Gastroesophageal sphincter (tissue), 4 donors: Measurements from ENCODE around the gene GALNT9. TPM values are rescaled to one million over a fixed set of nuclear protein-coding genes. Genes with fewer than 3 reads are reported as not detected.

ENCODE experiments used
- ATAC-seq: fragments of 150-250 bp; one replicate; pipeline ENCODE4 v1.9.1; 2016; ENCODE audit warnings: mild to moderate bottlenecking, moderate library complexity
- H3K27ac ChIP-seq, 4 donors: fragments of 200-600 bp; sonication (generic) in 3 of 4; 1 replicate in 3 of 4; 2 replicates in 1 of 4; pipeline ENCODE4 v1.5.1; 2016 to 2019
- H3K27me3 ChIP-seq: fragments of 200-600 bp; sonication (generic); one replicate; pipeline ENCODE4 v1.5.1; 2019
- H3K36me3 ChIP-seq, 2 donors: fragments of 200-600 bp; sonication (generic); one replicate each; pipeline ENCODE4 v1.5.1; 2019; ENCODE audit warnings: control low read depth in 1 of 2
- H3K4me1 ChIP-seq, 3 donors: fragments of 200-600 bp; sonication (generic); 1 replicate in 2 of 3; 2 replicates in 1 of 3; pipeline ENCODE4 v1.5.1; 2016 to 2019; ENCODE audit warnings: control low read depth in 2 of 3
- H3K4me3 ChIP-seq, 2 donors: fragments of 200-600 bp; sonication (generic); one replicate each; pipeline ENCODE4 v1.5.1; 2019; ENCODE audit warnings: mild to moderate bottlenecking in 1 of 2, moderate library complexity in 1 of 2
- H3K9me3 ChIP-seq, 3 donors: fragments of 200-600 bp; sonication (generic); one replicate each; pipeline ENCODE4 v1.5.1; 2017 to 2019; ENCODE audit warnings: control low read depth in 2 of 3
- CTCF ChIP-seq, 4 experiments: fragments of 200-600 bp in 2 of 4; fragments of 450-650 bp in 2 of 4; sonication (generic) in 1 of 4; IDR thresholded peaks; one replicate each; pipeline ENCODE4 v1.5.1; 2017 to 2019; ENCODE audit warnings: antibody characterized with exemption in 4 of 4, mild to moderate bottlenecking in 2 of 4, moderate library complexity in 2 of 4
- EP300 ChIP-seq: sonication (generic); formaldehyde crosslinking; IDR thresholded peaks from one replicate; pipeline ENCODE4 v1.6.1; 2017; ENCODE audit warnings: antibody characterized with exemption, mild to moderate bottlenecking
- POLR2A ChIP-seq, 2 donors: fragments of 450-650 bp; IDR thresholded peaks; one replicate each; pipeline ENCODE4 v1.6.1; 2017; ENCODE audit warnings: antibody characterized with exemption in 2 of 2, mild to moderate bottlenecking in 2 of 2, moderate library complexity in 1 of 2
- POLR2AphosphoS5 ChIP-seq: sonication (generic); formaldehyde crosslinking; IDR thresholded peaks from one replicate; pipeline ENCODE4 v1.6.1; 2017; ENCODE audit warnings: antibody characterized with exemption
- WGBS, 2 donors: methylation state at CpG; one replicate each; pipeline ENCODE4 v1.1.5; 2018; ENCODE audit warnings: low coverage in 1 of 2; 5-methylcytosine and 5-hydroxymethylcytosine counted together
- total RNA-seq, 4 donors: library from RNA; depleted of rRNA; stranded (reverse); fragments of >200 nt; gene quantifications; one replicate each; pipeline ENCODE4 v1.1.0, GENCODE V29; 2016

The GALNT9 gene
- total RNA-seq, 4 donors from 2014 or later = 2.0 TPM; not detected in 3

- WGBS, 2 donors = 89% methylated on average over 11 of the region's 26 CpGs; no CpG with 5 or more reads in 1 of the 2 donors
- H3K9me3 ChIP-seq = peaks cover 0 to 37% (median 0%) of the 10 kb centered on the region in 3 donors
- no peak for ATAC-seq
- no peak overlapping the region for H3K27ac ChIP-seq
- no peaks in the 10 kb centered on the region for H3K36me3 ChIP-seq
- H3K4me3 ChIP-seq = no peak overlapping the region
- TF ChIP-seq POLR2AphosphoS5 (no peak), CTCF (IDR thresholded peaks at IDR 0.05) (no peak), POLR2A (IDR thresholded peaks at IDR 0.05) (no peak), EP300 (no peak)
- peaks cover 67% of the 10 kb centered on the region for H3K27me3 ChIP-seq
- H3K4me1 ChIP-seq = no peaks in the 10 kb centered on the region
Observed at GRCh38 chr12:132314516-132315233, 14.7 kb downstream of the GALNT9 start.

- Histone ChIP-seq H3K36me3 (no peaks in the 10 kb centered on the region), H3K4me1 (no peaks in the 10 kb centered on the region), H3K27ac (no peak overlapping the region), H3K27me3 (peaks cover 67% of the 10 kb centered on the region), H3K4me3 (no peak overlapping the region), H3K9me3 (peaks cover 0 to 39% (median 0%) of the 10 kb centered on the region in 3 donors)
- no peak for ATAC-seq
- TF ChIP-seq POLR2AphosphoS5 (no peak), CTCF (IDR thresholded peaks at IDR 0.05) (no peak), POLR2A (IDR thresholded peaks at IDR 0.05) (no peak), EP300 (no peak)
- WGBS, 2 donors = 71 to 95% methylated on average over 1 to 2 of the region's 2 CpGs
Observed at GRCh38 chr12:132314035-132314434, 15.4 kb downstream of the GALNT9 start.

- peaks cover 0 to 39% (median 0%) of the 10 kb centered on the region in 3 donors for H3K9me3 ChIP-seq
- ATAC-seq = no peak
- H3K4me3 ChIP-seq = no peak overlapping the region
- no peaks in the 10 kb centered on the region for H3K36me3 ChIP-seq
- H3K4me1 ChIP-seq = no peaks in the 10 kb centered on the region
- WGBS, 2 donors = 90 to 100% methylated on average over 1 of the region's 1 CpG
- peaks cover 67% of the 10 kb centered on the region for H3K27me3 ChIP-seq
- no peak for TF ChIP-seq CTCF (IDR thresholded peaks at IDR 0.05)
- TF ChIP-seq POLR2AphosphoS5 = no peak
- no peak for TF ChIP-seq POLR2A (IDR thresholded peaks at IDR 0.05)
- no peak for TF ChIP-seq EP300
- H3K27ac ChIP-seq = no peak overlapping the region
Observed at GRCh38 chr12:132313182-132313581, 16.2 kb downstream of the GALNT9 start.

- Histone ChIP-seq H3K27ac (no peak overlapping the region), H3K4me1 (no peaks in the 10 kb centered on the region), H3K4me3 (no peak overlapping the region), H3K9me3 (peaks cover 0 to 39% (median 0%) of the 10 kb centered on the region in 3 donors), H3K27me3 (peaks cover 63% of the 10 kb centered on the region), H3K36me3 (no peaks in the 10 kb centered on the region)
- no CpG with 5 or more reads among the region's 6 CpGs for whole genome bisulfite sequencing, 2 donors
- ATAC-seq = no peak
- TF ChIP-seq EP300 (no peak), POLR2A (IDR thresholded peaks at IDR 0.05) (no peak), POLR2AphosphoS5 (no peak), CTCF (IDR thresholded peaks at IDR 0.05) (no peak)
Observed at GRCh38 chr12:132312516-132312915, 16.9 kb downstream of the GALNT9 start.
